ENCODE measurements around the gene PLXNA2.

Gene PLXNA2

GRCh38 chr1:208129487-208129886, 114.7 kb downstream of the PLXNA2 start:
- H3K36me3 ChIP-seq (ENCODE audit: insufficient read depth, low read length), result no peaks in the 10 kb centered on the region
- H3K9me3 ChIP-seq (ENCODE audit: control insufficient read depth, insufficient read depth, low read length), result no peaks in the 10 kb centered on the region
- H3K9ac ChIP-seq (ENCODE audit: low read depth, low read length), result no peak overlapping the region
- H3K4me1 ChIP-seq (ENCODE audit: insufficient read depth, low read length), result peaks cover 21% of the 10 kb centered on the region

GRCh38 chr1:208129060-208129459, 115.1 kb downstream of the PLXNA2 start:
- no peaks in the 10 kb centered on the region for H3K36me3 ChIP-seq (ENCODE audit: insufficient read depth, low read length)
- no peaks in the 10 kb centered on the region for H3K9me3 ChIP-seq (ENCODE audit: control insufficient read depth, insufficient read depth, low read length)
- peaks cover 17% of the 10 kb centered on the region for H3K4me1 ChIP-seq (ENCODE audit: insufficient read depth, low read length)

GRCh38 chr1:208127792-208128529, 116.2 kb downstream of the PLXNA2 start:
- Histone ChIP-seq H3K9me3 (ENCODE audit: control insufficient read depth, insufficient read depth, low read length) (no peaks in the 10 kb centered on the region), H3K36me3 (ENCODE audit: insufficient read depth, low read length) (no peaks in the 10 kb centered on the region), H3K9ac (ENCODE audit: low read depth, low read length) (no peak overlapping the region), H3K4me1 (ENCODE audit: insufficient read depth, low read length) (peaks cover 11% of the 10 kb centered on the region; the same call in 1 of the 2 replicates)

More at GRCh38 chr1:208129060-208129459, 115.1 kb downstream of the PLXNA2 start:
- no peak overlapping the region for H3K9ac ChIP-seq (ENCODE audit: low read depth, low read length)

- H3K9ac ChIP-seq (ENCODE audit: low read depth, low read length), result no peak overlapping the region
- no peaks in the 10 kb centered on the region for H3K9me3 ChIP-seq (ENCODE audit: control insufficient read depth, insufficient read depth, low read length)
- H3K4me1 ChIP-seq (ENCODE audit: insufficient read depth, low read length), result peaks cover 11% of the 10 kb centered on the region; the same call in 1 of the 2 replicates
- no peaks in the 10 kb centered on the region for H3K36me3 ChIP-seq (ENCODE audit: insufficient read depth, low read length)
Observed at GRCh38 chr1:208127284-208127683, 116.9 kb downstream of the PLXNA2 start.

- H3K4me1 ChIP-seq (ENCODE audit: insufficient read depth, low read length), result peaks cover 3% of the 10 kb centered on the region; the same call in 1 of the 2 replicates
- no peak overlapping the region for H3K9ac ChIP-seq (ENCODE audit: low read depth, low read length)
- H3K9me3 ChIP-seq (ENCODE audit: control insufficient read depth, insufficient read depth, low read length), result no peaks in the 10 kb centered on the region
- no peaks in the 10 kb centered on the region for H3K36me3 ChIP-seq (ENCODE audit: insufficient read depth, low read length)
Observed at GRCh38 chr1:208126108-208126507, 118.1 kb downstream of the PLXNA2 start.

- no peaks in the 10 kb centered on the region for H3K36me3 ChIP-seq (ENCODE audit: insufficient read depth, low read length)
- H3K9me3 ChIP-seq (ENCODE audit: control insufficient read depth, insufficient read depth, low read length), result no peaks in the 10 kb centered on the region
- H3K9ac ChIP-seq (ENCODE audit: low read depth, low read length), result no peak overlapping the region
- H3K4me1 ChIP-seq (ENCODE audit: insufficient read depth, low read length), result peaks cover 14% of the 10 kb centered on the region
Observed at GRCh38 chr1:208122612-208123358, 121.4 kb downstream of the PLXNA2 start.

- no peak overlapping the region for H3K9ac ChIP-seq (ENCODE audit: low read depth, low read length)
- H3K36me3 ChIP-seq (ENCODE audit: insufficient read depth, low read length), result no peaks in the 10 kb centered on the region
- H3K4me1 ChIP-seq (ENCODE audit: insufficient read depth, low read length), result peaks cover 11% of the 10 kb centered on the region
- no peaks in the 10 kb centered on the region for H3K9me3 ChIP-seq (ENCODE audit: control insufficient read depth, insufficient read depth, low read length)
Observed at GRCh38 chr1:208121813-208122364, 122.3 kb downstream of the PLXNA2 start.

GRCh38 chr1:208120431-208120790, 123.8 kb downstream of the PLXNA2 start:
- no peaks in the 10 kb centered on the region for H3K9me3 ChIP-seq (ENCODE audit: control insufficient read depth, insufficient read depth, low read length)
- H3K4me1 ChIP-seq (ENCODE audit: insufficient read depth, low read length), result peaks cover 11% of the 10 kb centered on the region
- H3K9ac ChIP-seq (ENCODE audit: low read depth, low read length), result no peak overlapping the region
- no peaks in the 10 kb centered on the region for H3K36me3 ChIP-seq (ENCODE audit: insufficient read depth, low read length)

GRCh38 chr1:208118841-208119606, 125.2 kb downstream of the PLXNA2 start:
- Histone ChIP-seq H3K36me3 (ENCODE audit: insufficient read depth, low read length) (no peaks in the 10 kb centered on the region), H3K9me3 (ENCODE audit: control insufficient read depth, insufficient read depth, low read length) (no peaks in the 10 kb centered on the region)

GRCh38 chr1:208118306-208118705, 125.9 kb downstream of the PLXNA2 start:
- Histone ChIP-seq H3K36me3 (ENCODE audit: insufficient read depth, low read length) (no peaks in the 10 kb centered on the region), H3K4me1 (ENCODE audit: insufficient read depth, low read length) (peaks cover 11% of the 10 kb centered on the region), H3K9me3 (ENCODE audit: control insufficient read depth, insufficient read depth, low read length) (no peaks in the 10 kb centered on the region), H3K9ac (ENCODE audit: low read depth, low read length) (no peak overlapping the region)

More at GRCh38 chr1:208118841-208119606, 125.2 kb downstream of the PLXNA2 start:
- no peak overlapping the region for H3K9ac ChIP-seq (ENCODE audit: low read depth, low read length)
- H3K4me1 ChIP-seq (ENCODE audit: insufficient read depth, low read length), result peaks cover 11% of the 10 kb centered on the region

- Histone ChIP-seq H3K9ac (ENCODE audit: low read depth, low read length) (no peak overlapping the region), H3K36me3 (ENCODE audit: insufficient read depth, low read length) (no peaks in the 10 kb centered on the region), H3K9me3 (ENCODE audit: control insufficient read depth, insufficient read depth, low read length) (no peaks in the 10 kb centered on the region), H3K4me1 (ENCODE audit: insufficient read depth, low read length) (peaks cover 11% of the 10 kb centered on the region)
Observed at GRCh38 chr1:208117826-208118225, 126.4 kb downstream of the PLXNA2 start.

GRCh38 chr1:208117409-208117808, 126.8 kb downstream of the PLXNA2 start:
- Histone ChIP-seq H3K9me3 (ENCODE audit: control insufficient read depth, insufficient read depth, low read length) (no peaks in the 10 kb centered on the region), H3K36me3 (ENCODE audit: insufficient read depth, low read length) (no peaks in the 10 kb centered on the region), H3K9ac (ENCODE audit: low read depth, low read length) (no peak overlapping the region), H3K4me1 (ENCODE audit: insufficient read depth, low read length) (peaks cover 11% of the 10 kb centered on the region)

GRCh38 chr1:208115924-208116640, 128.1 kb downstream of the PLXNA2 start:
- Histone ChIP-seq H3K9me3 (ENCODE audit: control insufficient read depth, insufficient read depth, low read length) (no peaks in the 10 kb centered on the region), H3K9ac (ENCODE audit: low read depth, low read length) (no peak overlapping the region), H3K36me3 (ENCODE audit: insufficient read depth, low read length) (no peaks in the 10 kb centered on the region), H3K4me1 (ENCODE audit: insufficient read depth, low read length) (peaks cover 11% of the 10 kb centered on the region)

- no peak overlapping the region for H3K9ac ChIP-seq (ENCODE audit: low read depth, low read length)
- no peaks in the 10 kb centered on the region for H3K9me3 ChIP-seq (ENCODE audit: control insufficient read depth, insufficient read depth, low read length)
- peaks cover 18% of the 10 kb centered on the region for H3K4me1 ChIP-seq (ENCODE audit: insufficient read depth, low read length)
- H3K36me3 ChIP-seq (ENCODE audit: insufficient read depth, low read length), result no peaks in the 10 kb centered on the region
Observed at GRCh38 chr1:208113011-208113410, 131.2 kb downstream of the PLXNA2 start.

Data from ES-I3 (cell line).